Measurements from ENCODE around the gene SPINK8. TPM values are rescaled to one million over a fixed set of nuclear protein-coding genes. Genes with fewer than 3 reads are reported as not detected.
A peak's percentile ranks its signal among the peaks of the same experiment; 100 is the strongest.
"Not testable (repeated sequence)": the region's sequence is repeated elsewhere in the genome, so short reads cannot be mapped to it uniquely, and the experiment has no call there.

The SPINK8 gene
- polyA plus RNA-seq, 3 donors: not detected

- Histone ChIP-seq H3K4me3 (replicated peaks in 1 of 3; ENCODE audit: low read depth in 2 of 3, low read length in 3 of 3) (peak overlapping the region in 2 of 3 experiments; percentile 39 to 68), H3K9me3 (replicated peaks in 1 of 2; ENCODE audit: control insufficient read depth in 1 of 2, insufficient read depth in 1 of 2, low read length in 2 of 2) (no peaks in the 10 kb centered on the region), H3K4me1 (ENCODE audit: control insufficient read depth in 1 of 2, insufficient read depth in 2 of 2, low read length in 2 of 2) (peaks cover 40 to 54% of the 10 kb centered on the region in 2 donors), H3K4me2 (replicated peaks; ENCODE audit: extremely low read depth, low read length, poor library complexity, severe bottlenecking) (peak overlapping the region; percentile 64), H3K27me3 (ENCODE audit: control insufficient read depth in 2 of 2, insufficient read depth in 2 of 2, low read length in 2 of 2) (no peaks in the 10 kb centered on the region), H4K20me1 (ENCODE audit: insufficient read depth, low read length) (no peaks in the 10 kb centered on the region), H3K27ac (ENCODE audit: low read depth in 1 of 2, low read length in 2 of 2) (peak overlapping the region in 1 of 2 donors; percentile 68), H3K9ac (ENCODE audit: insufficient read depth, low read length, poor library complexity, severe bottlenecking) (no peak overlapping the region), H3K79me2 (ENCODE audit: insufficient read depth, low read length) (no peaks in the 10 kb centered on the region), H2AFZ (ENCODE audit: insufficient read depth, low read depth, low read length, poor library complexity, severe bottlenecking) (peak overlapping the region; percentile 79), H3K36me3 (replicated peaks in 1 of 2; ENCODE audit: control insufficient read depth in 1 of 2, insufficient read depth in 2 of 2, low read length in 2 of 2) (no peaks in the 10 kb centered on the region)
- Mint-ChIP-seq H3K4me1 (peaks cover 63% of the 10 kb centered on the region), H3K9me3 (peaks cover 0 to 7% (median 2%) of the 10 kb centered on the region in 7 donors), H3K27me3 (ENCODE audit: low read depth in 3 of 3) (peaks cover 0 to 2% (median 0%) of the 10 kb centered on the region in 3 donors), H3K27ac (peak overlapping the region; percentile 82 to 94 (median 87)), H3K36me3 (no peaks in the 10 kb centered on the region), H3K4me3 (peak overlapping the region; percentile 80 to 94)
- no peak for TF ChIP-seq CTCF (IDR thresholded peaks at IDR 0.05)
- WGBS (ENCODE audit: insufficient coverage): no CpG with 5 or more reads among the region's 3 CpGs
- no peak for DNase-seq
- intact Hi-C loops (cut with micrococcal nuclease): no loop called here
Measured at GRCh38 chr3:48334605-48335004, 1.1 kb upstream of the SPINK8 start.

GRCh38 chr3:48331706-48332435 lies 1.6 kb downstream of the SPINK8 start:
- H3K4me2 ChIP-seq (replicated peaks; ENCODE audit: extremely low read depth, low read length, poor library complexity, severe bottlenecking): not testable (repeated sequence)

More at GRCh38 chr3:48331706-48332435, 1.6 kb downstream of the SPINK8 start:
- H3K9me3 Mint-ChIP-seq; H3K27ac ChIP-seq (ENCODE audit: low read depth in 1 of 2, low read length in 2 of 2); H2AFZ ChIP-seq (ENCODE audit: insufficient read depth, low read depth, low read length, poor library complexity, severe bottlenecking); H3K79me2 ChIP-seq (ENCODE audit: insufficient read depth, low read length); H3K4me3 Mint-ChIP-seq; H3K36me3 Mint-ChIP-seq; DNase-seq; H4K20me1 ChIP-seq (ENCODE audit: insufficient read depth, low read length); H3K9ac ChIP-seq (ENCODE audit: insufficient read depth, low read length, poor library complexity, severe bottlenecking); H3K27ac Mint-ChIP-seq; H3K4me3 ChIP-seq (replicated peaks in 1 of 3; ENCODE audit: low read depth in 2 of 3, low read length in 3 of 3); H3K36me3 ChIP-seq (replicated peaks in 1 of 2; ENCODE audit: control insufficient read depth in 1 of 2, insufficient read depth in 2 of 2, low read length in 2 of 2); H3K27me3 Mint-ChIP-seq (ENCODE audit: low read depth in 3 of 3); H3K27me3 ChIP-seq (ENCODE audit: control insufficient read depth in 2 of 2, insufficient read depth in 2 of 2, low read length in 2 of 2); H3K9me3 ChIP-seq (replicated peaks in 1 of 2; ENCODE audit: control insufficient read depth in 1 of 2, insufficient read depth in 1 of 2, low read length in 2 of 2); intact Hi-C loops (cut with micrococcal nuclease): not testable (repeated sequence)
- peaks cover 45% of the 10 kb centered on the region for H3K4me1 Mint-ChIP-seq
- WGBS (ENCODE audit: insufficient coverage): 100% methylated on average over 6 of the region's 10 CpGs
- H3K4me1 ChIP-seq (ENCODE audit: control insufficient read depth in 1 of 2, insufficient read depth in 2 of 2, low read length in 2 of 2): peaks cover 38 to 45% of the 10 kb centered on the region in 2 donors
